Peyer's patch (tissue), 4 donors: Measurements from ENCODE around the gene PRKAR1B. TPM values are rescaled to one million over a fixed set of nuclear protein-coding genes. Genes with fewer than 3 reads are reported as not detected.
A peak's percentile ranks its signal among the peaks of the same experiment; 100 is the strongest.

ENCODE experiments used
- DNase-seq, 3 donors: peaks; one replicate each; pipeline ENCODE4 v3.0.0-alpha.2; 2017 to 2019
- H3K27ac ChIP-seq, 4 donors: fragments of 200-600 bp; sonication (generic); one replicate each; pipeline ENCODE4 v1.5.1; 2016 to 2019
- H3K27me3 ChIP-seq, 2 donors: fragments of 200-600 bp; sonication (generic); one replicate each; pipeline ENCODE4 v1.5.1; 2019
- H3K36me3 ChIP-seq, 3 donors: fragments of 200-600 bp; sonication (generic); one replicate each; pipeline ENCODE4 v1.5.1; 2016 to 2019
- H3K4me1 ChIP-seq, 4 donors: fragments of 200-600 bp; sonication (generic); one replicate each; pipeline ENCODE4 v1.5.1; 2016 to 2019
- H3K4me3 ChIP-seq, 4 donors: fragments of 200-600 bp; sonication (generic); 1 replicate in 3 of 4; 2 replicates in 1 of 4; pipeline ENCODE4 v1.5.1; 2016 to 2019; ENCODE audit warnings: mild to moderate bottlenecking in 1 of 4
- H3K9me3 ChIP-seq, 4 donors: fragments of 200-600 bp; sonication (generic); one replicate each; pipeline ENCODE4 v1.5.1; 2016 to 2019; ENCODE audit warnings: mild to moderate bottlenecking in 1 of 4
- CTCF ChIP-seq, 6 experiments: fragments of 450-650 bp in 4 of 6; fragments of 200-600 bp in 2 of 6; sonication (generic) in 1 of 6; IDR thresholded peaks; one replicate each; pipeline ENCODE4 v1.5.1; 2017 to 2019; ENCODE audit warnings: antibody characterized with exemption in 6 of 6, mild to moderate bottlenecking in 3 of 6, moderate library complexity in 1 of 6
- POLR2A ChIP-seq, 2 donors: fragments of 450-650 bp; IDR thresholded peaks; one replicate each; pipeline ENCODE4 v1.5.1; 2017; ENCODE audit warnings: antibody characterized with exemption in 2 of 2, mild to moderate bottlenecking in 2 of 2, moderate library complexity in 2 of 2
- total RNA-seq, 4 donors: library from RNA; depleted of rRNA; stranded (reverse); fragments of >200 nt; gene quantifications; one replicate each; pipeline ENCODE4 v1.1.0, GENCODE V29; 2016

Gene PRKAR1B
- total RNA-seq, 4 donors from 2014 or later: 13.0 to 42.9 (median 17.0) TPM

DNA sequence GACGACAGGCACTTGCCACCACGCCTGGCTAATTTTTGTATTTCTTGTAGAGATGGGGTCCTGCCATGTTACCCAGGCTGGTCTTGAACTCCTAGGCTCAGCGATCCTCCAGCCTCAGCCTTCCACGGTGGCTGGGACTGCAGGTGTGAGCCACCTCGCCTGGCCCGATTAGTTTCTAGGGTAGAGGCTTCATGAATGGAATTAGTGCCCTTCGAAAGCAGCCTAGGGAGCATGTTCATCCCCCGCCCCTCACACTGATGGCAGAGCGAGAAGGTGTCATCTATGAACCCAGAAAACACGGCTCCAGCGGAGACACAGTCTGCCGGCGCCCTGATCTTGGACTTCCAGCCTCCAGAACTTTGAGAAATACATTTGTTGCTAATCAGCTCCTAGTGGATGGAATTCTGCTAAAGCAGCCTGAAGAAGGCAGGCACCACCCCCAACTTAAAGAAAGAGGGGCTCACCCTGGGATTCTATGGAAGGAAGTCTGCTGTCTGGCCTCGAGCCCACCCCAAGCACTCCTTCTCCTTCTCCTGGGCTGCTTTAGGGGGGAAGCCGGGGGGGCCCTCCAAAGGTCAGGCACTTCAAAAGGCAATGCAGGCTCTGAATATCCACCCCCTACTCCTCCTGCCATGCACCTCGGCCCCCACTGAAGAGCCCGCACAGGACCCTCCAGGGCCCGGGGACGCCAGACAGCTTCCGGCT is 217.5 kb downstream of the PRKAR1B start:
- peak in 1 of 3 donors; percentile 39 for DNase-seq
- Histone ChIP-seq H3K27me3 (no peaks in the 10 kb centered on the region), H3K4me3 (no peak overlapping the region), H3K4me1 (peaks cover 0 to 57% (median 5%) of the 10 kb centered on the region in 4 donors), H3K36me3 (peaks cover 0 to 41% (median 0%) of the 10 kb centered on the region in 3 donors), H3K27ac (no peak overlapping the region), H3K9me3 (no peaks in the 10 kb centered on the region)
- no peak for TF ChIP-seq CTCF (IDR thresholded peaks at IDR 0.05)

GRCh38 chr7:508461-509170 is 218.5 kb downstream of the PRKAR1B start:
- Histone ChIP-seq H3K9me3 (no peaks in the 10 kb centered on the region), H3K27me3 (no peaks in the 10 kb centered on the region), H3K4me1 (peaks cover 0 to 57% (median 8%) of the 10 kb centered on the region in 4 donors), H3K36me3 (peaks cover 0 to 41% (median 0%) of the 10 kb centered on the region in 3 donors), H3K27ac (peak overlapping the region in 2 of 4 donors; percentile 71 to 75), H3K4me3 (no peak overlapping the region)
- DNase-seq: peak in 1 of 3 donors; percentile 47
- TF ChIP-seq CTCF (IDR thresholded peaks at IDR 0.05) (no peak), POLR2A (IDR thresholded peaks at IDR 0.05) (no peak)

DNA sequence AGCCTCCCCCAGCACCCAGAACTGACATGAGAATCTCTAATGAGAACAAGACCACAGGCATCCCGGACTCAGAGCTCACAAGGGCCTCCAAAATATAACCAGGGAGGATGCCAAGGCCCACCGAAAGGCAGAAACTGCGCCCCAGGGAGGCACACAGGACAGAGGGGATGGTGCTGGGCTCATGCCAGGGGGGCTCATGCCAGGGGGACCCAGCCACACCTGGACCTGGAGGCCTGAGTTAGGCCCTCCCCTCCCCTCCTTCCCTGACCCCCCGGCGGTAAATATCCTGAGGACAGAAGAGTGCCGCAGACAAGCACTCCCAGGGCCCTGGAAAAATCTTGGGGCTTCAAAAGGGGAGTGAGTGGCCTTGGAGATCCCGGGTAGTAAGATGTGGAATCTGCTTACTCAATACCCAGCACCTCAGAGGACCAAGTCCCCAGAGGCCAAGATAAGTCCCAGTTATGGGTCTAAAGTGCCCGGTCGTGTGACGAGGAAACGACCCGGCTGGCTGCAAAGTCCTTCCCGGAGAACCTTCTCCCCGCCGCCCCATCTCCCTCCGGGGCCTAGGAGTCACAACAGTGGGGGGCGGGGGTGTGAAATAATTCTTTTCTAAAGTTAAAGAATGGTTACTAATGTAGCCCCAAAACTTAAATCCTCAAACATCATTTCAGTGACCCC is 219.3 kb downstream of the PRKAR1B start:
- Histone ChIP-seq H3K27ac (peak overlapping the region in 2 of 4 donors; percentile 71 to 75), H3K4me1 (peaks cover 0 to 56% (median 10%) of the 10 kb centered on the region in 4 donors)

DNA sequence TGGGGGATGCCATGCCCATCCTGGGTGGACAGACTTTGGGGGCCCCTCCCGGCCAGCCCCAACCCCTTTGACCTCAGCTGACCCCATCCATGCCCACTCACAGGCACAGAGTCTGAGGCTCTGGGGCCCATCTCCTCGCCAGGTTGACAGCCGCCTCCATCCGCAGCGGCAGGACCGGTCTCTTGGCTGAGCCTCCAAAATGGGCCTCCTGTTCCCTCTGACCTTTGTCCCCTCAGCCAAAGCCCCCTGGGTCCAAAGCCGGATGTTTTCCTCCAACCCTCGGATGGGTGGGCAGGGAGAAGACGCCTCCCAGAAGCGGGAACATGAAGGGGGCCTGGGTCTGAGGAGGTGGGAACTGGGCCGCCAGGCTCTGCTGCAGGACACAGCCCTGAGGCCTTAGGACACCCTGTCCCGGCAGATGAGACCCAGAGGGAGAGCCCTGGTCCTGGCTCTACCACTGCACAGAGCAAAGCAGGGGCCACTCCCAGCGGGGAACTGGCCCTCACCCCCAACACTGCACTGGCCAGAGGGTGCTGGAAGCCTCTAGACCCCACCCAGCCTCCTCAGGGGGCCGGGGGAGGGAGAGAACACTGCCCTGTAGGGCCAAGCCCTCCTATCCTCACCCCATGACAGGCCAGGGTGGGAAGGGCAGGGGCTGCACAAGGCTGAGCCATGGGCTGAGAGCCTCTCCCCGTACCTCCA is 220.0 kb downstream of the PRKAR1B start:
- peak overlapping the region in 2 of 4 donors; percentile 71 to 75 for H3K27ac ChIP-seq
- TF ChIP-seq POLR2A (IDR thresholded peaks at IDR 0.05) (no peak), CTCF (IDR thresholded peaks at IDR 0.05) (no peak)
- no peaks in the 10 kb centered on the region for H3K9me3 ChIP-seq
- peaks cover 0 to 55% (median 7%) of the 10 kb centered on the region in 4 donors for H3K4me1 ChIP-seq
- H3K36me3 ChIP-seq: peaks cover 0 to 41% (median 0%) of the 10 kb centered on the region in 3 donors
- no peak overlapping the region for H3K4me3 ChIP-seq
- peak in 2 of 3 donors; percentile 38 to 46 for DNase-seq
- no peaks in the 10 kb centered on the region for H3K27me3 ChIP-seq

More for the DNA sequence above, 219.3 kb downstream of the PRKAR1B start:
- no peak for TF ChIP-seq CTCF (IDR thresholded peaks at IDR 0.05)
- no peak for TF ChIP-seq POLR2A (IDR thresholded peaks at IDR 0.05)
- Histone ChIP-seq H3K9me3 (no peaks in the 10 kb centered on the region), H3K4me3 (no peak overlapping the region), H3K27me3 (no peaks in the 10 kb centered on the region), H3K36me3 (peaks cover 0 to 41% (median 0%) of the 10 kb centered on the region in 3 donors)
- peak in 2 of 3 donors; percentile 77 to 78 for DNase-seq

- H3K27ac ChIP-seq: no peak overlapping the region
- peaks cover 0 to 42% (median 0%) of the 10 kb centered on the region in 3 donors for H3K36me3 ChIP-seq
- TF ChIP-seq CTCF (IDR thresholded peaks at IDR 0.05) (no peak), POLR2A (IDR thresholded peaks at IDR 0.05) (no peak)
- no peaks in the 10 kb centered on the region for H3K9me3 ChIP-seq
- H3K4me1 ChIP-seq: peaks cover 0 to 49% (median 7%) of the 10 kb centered on the region in 4 donors
- H3K27me3 ChIP-seq: no peaks in the 10 kb centered on the region
- peak in 2 of 3 donors; percentile 42 to 48 for DNase-seq
- H3K4me3 ChIP-seq: no peak overlapping the region
These were observed 220.7 kb downstream of the PRKAR1B start for GRCh38 chr7:506391-506831.
